Fibroblast of villous mesenchyme (primary cell): ENCODE results near the gene MED15. TPM values are rescaled to one million over a fixed set of nuclear protein-coding genes. Genes with fewer than 3 reads are reported as not detected.
"Not testable (repeated sequence)": the region's sequence is repeated elsewhere in the genome, so short reads cannot be mapped to it uniquely, and the experiment has no call there.

Experiments
- DNase-seq: peaks from one replicate; pipeline ENCODE4 v3.0.0-alpha.2; 2010; ENCODE audit warnings: low read depth
- H3K4me3 ChIP-seq: 2 replicates; pipeline ENCODE4 v1.5.1; 2011; ENCODE audit warnings: low read depth, mild to moderate bottlenecking, low read length
- total RNA-seq: library from RNA; depleted of rRNA; stranded (reverse); fragments of >200 nt; gene quantifications from 2 replicates; pipeline ENCODE4 v1.2.3, GENCODE V29; 2012
- TF ChIP-seq, protein P1 (sequence below): IDR thresholded peaks from 2 replicates; pipeline ENCODE4 v1.5.1; 2012; ENCODE audit warnings: low read depth, mild to moderate bottlenecking, low read length; ENCODE audit not compliant: insufficient read depth

MED15 gene
- total RNA-seq, 1 donor: 51.0 TPM

DNA sequence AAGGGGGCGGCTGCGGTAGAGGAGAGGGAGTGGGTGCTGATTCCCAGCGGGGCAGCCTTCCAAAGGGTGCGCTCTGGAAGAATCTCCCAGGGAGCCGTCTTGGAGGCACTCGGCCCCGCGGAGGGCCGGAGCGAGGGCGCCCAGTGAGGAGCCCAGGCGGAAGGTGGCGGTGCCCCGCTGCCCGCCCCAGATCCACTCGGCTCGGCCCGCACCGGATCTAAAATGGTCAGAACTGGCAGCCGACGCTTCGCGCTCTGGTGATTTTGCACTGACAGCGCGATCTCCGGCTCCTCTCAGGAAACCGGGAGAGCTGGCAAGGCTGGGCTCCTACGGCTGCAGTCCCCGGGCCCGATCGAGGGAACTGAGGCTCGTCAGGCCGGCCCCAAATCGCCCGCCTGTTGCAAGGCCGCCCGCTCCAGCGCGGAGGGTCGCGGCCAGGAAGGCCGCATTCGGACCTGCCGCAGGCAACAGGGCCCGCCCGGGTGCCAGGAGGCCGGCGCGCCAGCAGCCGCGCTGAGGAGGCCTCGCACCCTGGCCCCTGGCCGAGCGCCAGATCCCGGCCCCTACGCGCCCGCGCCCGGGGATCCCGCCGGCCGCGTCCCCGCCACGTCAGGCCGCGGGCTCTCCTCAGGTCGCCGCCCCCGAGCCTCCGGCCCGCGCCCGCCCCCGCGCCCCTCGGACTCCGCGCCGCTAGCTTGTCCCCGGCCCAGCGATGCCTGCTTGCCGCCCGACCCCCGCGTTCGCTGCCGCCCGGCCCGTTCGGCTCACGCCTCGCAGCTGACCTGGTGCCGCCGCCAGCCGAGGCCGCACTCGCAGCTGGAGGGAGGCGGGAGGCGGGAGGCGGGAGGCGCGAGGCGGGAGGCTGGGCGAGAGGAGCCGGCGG lies 12.2 kb upstream of the MED15 start, which contains the start of gene KLHL22:
Gene KLHL22 (minus strand): TSS at position 818 of the 883 bp plus-strand sequence. CDS start 6,584 bp downstream, outside the sequence.
- TF ChIP-seq, protein P1, sequence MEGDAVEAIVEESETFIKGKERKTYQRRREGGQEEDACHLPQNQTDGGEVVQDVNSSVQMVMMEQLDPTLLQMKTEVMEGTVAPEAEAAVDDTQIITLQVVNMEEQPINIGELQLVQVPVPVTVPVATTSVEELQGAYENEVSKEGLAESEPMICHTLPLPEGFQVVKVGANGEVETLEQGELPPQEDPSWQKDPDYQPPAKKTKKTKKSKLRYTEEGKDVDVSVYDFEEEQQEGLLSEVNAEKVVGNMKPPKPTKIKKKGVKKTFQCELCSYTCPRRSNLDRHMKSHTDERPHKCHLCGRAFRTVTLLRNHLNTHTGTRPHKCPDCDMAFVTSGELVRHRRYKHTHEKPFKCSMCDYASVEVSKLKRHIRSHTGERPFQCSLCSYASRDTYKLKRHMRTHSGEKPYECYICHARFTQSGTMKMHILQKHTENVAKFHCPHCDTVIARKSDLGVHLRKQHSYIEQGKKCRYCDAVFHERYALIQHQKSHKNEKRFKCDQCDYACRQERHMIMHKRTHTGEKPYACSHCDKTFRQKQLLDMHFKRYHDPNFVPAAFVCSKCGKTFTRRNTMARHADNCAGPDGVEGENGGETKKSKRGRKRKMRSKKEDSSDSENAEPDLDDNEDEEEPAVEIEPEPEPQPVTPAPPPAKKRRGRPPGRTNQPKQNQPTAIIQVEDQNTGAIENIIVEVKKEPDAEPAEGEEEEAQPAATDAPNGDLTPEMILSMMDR: peak; percentile 4
- DNase-seq: peak; percentile 41
- peak within 1 kb of the TSS; percentile 83 for H3K4me3 ChIP-seq

GRCh38 chr22:20495861-20496681 lies 11.3 kb upstream of the MED15 start:
- H3K4me3 ChIP-seq: peak overlapping the region; percentile 83
- TF ChIP-seq, protein P1: peak; percentile 92
- peak; percentile 90 for DNase-seq

DNA sequence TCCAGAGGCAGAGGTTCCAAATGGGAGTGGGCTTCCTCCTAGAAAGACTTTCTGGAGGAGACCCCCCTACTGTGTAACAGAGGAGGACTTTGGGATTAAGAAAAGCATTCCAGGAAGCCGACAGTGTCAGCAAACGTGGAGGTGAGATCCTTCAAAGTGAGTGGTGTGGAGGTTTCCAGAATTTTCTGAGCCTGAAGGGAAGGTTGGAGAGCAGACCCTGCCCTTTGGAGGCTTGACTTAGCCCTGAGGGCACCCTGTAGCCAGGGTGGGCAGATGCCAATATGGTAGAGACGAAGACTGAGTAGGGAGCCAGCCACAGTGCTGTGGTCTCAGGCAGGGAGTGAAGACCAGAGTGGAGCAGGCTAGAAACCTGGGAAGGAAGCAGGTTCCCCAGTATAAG lies 10.0 kb upstream of the MED15 start:
- H3K4me3 ChIP-seq: no peak overlapping the region
- no peak for DNase-seq
- TF ChIP-seq, protein P1: no peak

DNA sequence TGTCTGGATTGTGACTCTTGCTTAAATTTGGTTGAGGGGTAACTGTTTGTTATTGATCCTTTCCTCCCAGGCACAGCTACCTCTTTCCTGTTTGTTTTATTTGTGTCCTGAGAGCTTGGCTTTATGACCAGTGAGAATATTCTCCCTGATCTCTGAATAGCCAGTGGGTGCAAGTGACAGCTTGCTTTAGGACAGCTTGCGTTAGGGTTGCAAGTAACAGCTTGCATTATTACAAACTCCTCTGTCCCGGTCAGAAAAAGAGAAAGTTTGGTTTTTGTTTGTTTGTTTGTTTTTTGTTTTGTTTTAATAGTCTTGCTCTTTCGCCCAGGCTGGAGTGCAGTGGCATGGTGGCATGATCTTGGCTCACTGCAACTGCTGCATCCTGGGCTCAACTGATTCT lies 8.5 kb upstream of the MED15 start:
- no peak for DNase-seq
- no peak overlapping the region for H3K4me3 ChIP-seq
- TF ChIP-seq, protein P1: no peak

GRCh38 chr22:20499769-20500168 lies 7.6 kb upstream of the MED15 start:
- TF ChIP-seq, protein P1: no peak
- DNase-seq: no peak

GRCh38 chr22:20503816-20504215 lies 3.6 kb upstream of the MED15 start:
- no peak overlapping the region for H3K4me3 ChIP-seq
- no peak for DNase-seq
- TF ChIP-seq, protein P1: no peak

More at GRCh38 chr22:20499769-20500168, 7.6 kb upstream of the MED15 start:
- no peak overlapping the region for H3K4me3 ChIP-seq

DNA sequence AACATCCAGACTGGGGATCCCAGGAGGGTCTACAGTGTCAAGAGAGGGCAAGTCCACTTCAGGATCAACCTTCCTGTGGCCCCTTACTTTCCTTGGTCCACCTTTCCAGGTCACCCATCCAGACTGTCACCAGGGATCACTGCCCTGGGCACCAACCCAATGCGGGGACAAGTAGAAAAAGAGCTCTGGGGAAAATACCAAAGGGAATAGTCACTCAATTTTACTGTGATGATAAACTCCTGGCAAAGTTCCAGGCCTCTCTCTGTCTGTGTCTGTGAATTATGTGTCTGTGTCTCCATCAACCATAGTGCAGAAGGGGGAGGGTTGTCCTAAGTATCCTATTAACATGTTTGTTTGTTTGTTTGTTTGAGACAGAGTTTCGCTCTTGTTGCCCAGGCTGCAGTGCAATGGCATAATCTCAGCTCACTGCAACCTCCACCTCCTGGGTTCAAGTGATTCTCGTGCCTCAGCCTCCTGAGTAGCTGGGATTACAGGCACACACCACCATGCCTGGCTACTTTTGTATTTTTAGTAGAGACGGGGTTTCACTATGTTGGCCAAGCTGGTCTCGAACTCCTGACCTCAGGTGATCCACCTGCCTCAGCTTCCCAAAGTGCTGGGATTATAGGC lies 3.0 kb upstream of the MED15 start:
- H3K4me3 ChIP-seq: not testable (repeated sequence)
- peak; percentile 80 for DNase-seq
